ENCODE data around the gene PPP3CA. TPM values are rescaled to one million over a fixed set of nuclear protein-coding genes. Genes with fewer than 3 reads are reported as not detected.

The PPP3CA gene
- total and polyA plus RNA-seq, 2 of the 8 experiments (the other 6 are each of a cell fraction or from before 2014, with no cell fraction given) = 7.9 to 35.0 TPM

- TF ChIP-seq HDAC6 (IDR thresholded peaks at IDR 0.05; ENCODE audit: low read depth, low read length) = no peak
- no peak for TF ChIP-seq EZH2 (IDR thresholded peaks at IDR 0.05; ENCODE audit: low read depth, low read length, severe bottlenecking)
- TF ChIP-seq SRF (IDR thresholded peaks at IDR 0.05; ENCODE audit: low read depth, low read length) = no peak
- TF ChIP-seq RAD21 (IDR thresholded peaks at IDR 0.05 in 1 of 2, conservative IDR thresholded peaks at IDR 0.05 in 1 of 2; ENCODE audit: low read depth in 2 of 2, low read length in 2 of 2) = no peak
- no peak for TF ChIP-seq EP300 (IDR thresholded peaks at IDR 0.05; ENCODE audit: borderline replicate concordance in 1 of 2, low read depth in 2 of 2, low read length in 2 of 2)
- no peak for TF ChIP-seq SIRT6 (IDR thresholded peaks at IDR 0.05; ENCODE audit: low read length)
These were observed 309.4 kb downstream of the PPP3CA start (continued) for GRCh38 chr4:101037938-101038413.

Measured in H1 (cell line).